Activated CD4-positive, alpha-beta memory T cell treated with anti-CD3 and anti-CD28 coated beads, Interleukin-2, amount 10 ng/mL, durations not matched to agents 7 days and 5 days (primary cell): ENCODE measurements around the gene RAPGEF3. TPM values are rescaled to one million over a fixed set of nuclear protein-coding genes. Genes with fewer than 3 reads are reported as not detected.
A peak's percentile ranks its signal among the peaks of the same experiment; 100 is the strongest.

Experiments
- CTCF ChIA-PET: fragments of 350-600 bp; sonication (Branson Sonifier 250); formaldehyde crosslinking; loops from one replicate; lab custom pipeline; 2021; ENCODE audit warnings: antibody characterized with exemption, inconsistent platforms; lab: Charles Lee
- POLR2A ChIA-PET: fragments of 350-600 bp; sonication (Branson Sonifier 250); formaldehyde crosslinking; loops from one replicate; lab custom pipeline; 2021; ENCODE audit warnings: antibody characterized with exemption; lab: Charles Lee
- DNase-seq: peaks from one replicate; pipeline ENCODE4 v3.0.0-alpha.2; 2020
- H3K27ac Mint-ChIP-seq: one replicate; pipeline ENCODE4 v1.8.0; 2021; ENCODE audit warnings: mild to moderate bottlenecking, mixed read lengths
- H3K27me3 Mint-ChIP-seq: one replicate; pipeline ENCODE4 v1.8.0; 2021; ENCODE audit warnings: mixed read lengths
- H3K36me3 Mint-ChIP-seq: one replicate; pipeline ENCODE4 v1.8.0; 2021; ENCODE audit warnings: low read depth, mixed read lengths
- H3K4me1 Mint-ChIP-seq: one replicate; pipeline ENCODE4 v1.8.0; 2021; ENCODE audit warnings: mixed read lengths
- H3K4me3 Mint-ChIP-seq: one replicate; pipeline ENCODE4 v1.8.0; 2021; ENCODE audit warnings: mild to moderate bottlenecking, mixed read lengths
- H3K9me3 Mint-ChIP-seq: one replicate; pipeline ENCODE4 v1.8.0; 2021; ENCODE audit warnings: mixed read lengths
- total RNA-seq, 2 experiments: library from RNA; stranded (reverse); gene quantifications; one replicate each; pipeline ENCODE4 v1.2.3, GENCODE V29; 2021

RAPGEF3 gene
- total RNA-seq, 2 experiments from 2014 or later = 1.4 to 1.6 TPM

DNA sequence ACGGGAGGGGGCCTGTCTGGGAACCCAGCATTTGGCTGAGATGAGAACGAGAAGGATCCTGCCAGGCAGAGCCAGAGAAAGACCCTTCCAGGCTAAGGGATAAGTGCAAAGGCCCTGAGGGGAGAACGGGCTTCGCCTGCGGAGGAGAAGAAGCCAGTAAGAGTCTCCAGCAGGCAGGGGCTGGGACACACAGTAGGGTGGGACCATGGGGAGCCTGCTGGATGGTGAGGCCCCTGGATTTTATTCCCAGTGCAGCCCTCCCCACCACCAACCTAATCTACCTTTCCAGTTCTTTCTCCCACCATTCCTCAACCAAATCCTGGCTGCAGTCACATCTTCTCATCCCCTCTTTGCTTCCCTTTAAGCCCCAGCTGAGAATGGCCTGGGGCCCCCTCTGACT, 12.6 kb downstream of the RAPGEF3 start:
- peaks cover 14% of the 10 kb centered on the region for H3K4me1 Mint-ChIP-seq

GRCh38 chr12:47745485-47746041, 13.1 kb downstream of the RAPGEF3 start:
- DNase-seq = no peak
- Mint-ChIP-seq H3K4me1 (peaks cover 14% of the 10 kb centered on the region), H3K4me3 (no peak overlapping the region), H3K27ac (no peak overlapping the region), H3K36me3 (no peaks in the 10 kb centered on the region), H3K9me3 (no peaks in the 10 kb centered on the region), H3K27me3 (peaks cover 19% of the 10 kb centered on the region)
- ChIA-PET POLR2A (interaction anchor here (1.3 to 6.6 kb wide), 3 partner anchors 10 to 529 kb away, joined by 3 to 48 read pairs (median 4); no protein-coding TSS in a partner anchor), CTCF (interaction anchor here (1.7 to 13.6 kb wide), 4 partner anchors 12 to 95 kb away, joined by 5 to 431 read pairs (median 214); partner anchors contain the start of genes RAPGEF3 and SLC48A1)

More for the DNA sequence above, 12.6 kb downstream of the RAPGEF3 start:
- POLR2A ChIA-PET = interaction anchor here (1.7 kb wide), 1 partner anchor 10 kb away, joined by 4 read pairs; no protein-coding TSS in a partner anchor
- H3K27ac Mint-ChIP-seq = no peak overlapping the region
- H3K9me3 Mint-ChIP-seq = no peaks in the 10 kb centered on the region
- DNase-seq = no peak
- no peaks in the 10 kb centered on the region for H3K36me3 Mint-ChIP-seq
- CTCF ChIA-PET = interaction anchor here (13.6 kb wide), 1 partner anchor 28 kb away, joined by 431 read pairs; the partner anchor contains the start of gene SLC48A1
- no peak overlapping the region for H3K4me3 Mint-ChIP-seq
- H3K27me3 Mint-ChIP-seq = peaks cover 19% of the 10 kb centered on the region

- Mint-ChIP-seq H3K4me3 (no peak overlapping the region), H3K9me3 (no peaks in the 10 kb centered on the region)
Measured at GRCh38 chr12:47744778-47745436, 13.8 kb downstream of the RAPGEF3 start.

DNA sequence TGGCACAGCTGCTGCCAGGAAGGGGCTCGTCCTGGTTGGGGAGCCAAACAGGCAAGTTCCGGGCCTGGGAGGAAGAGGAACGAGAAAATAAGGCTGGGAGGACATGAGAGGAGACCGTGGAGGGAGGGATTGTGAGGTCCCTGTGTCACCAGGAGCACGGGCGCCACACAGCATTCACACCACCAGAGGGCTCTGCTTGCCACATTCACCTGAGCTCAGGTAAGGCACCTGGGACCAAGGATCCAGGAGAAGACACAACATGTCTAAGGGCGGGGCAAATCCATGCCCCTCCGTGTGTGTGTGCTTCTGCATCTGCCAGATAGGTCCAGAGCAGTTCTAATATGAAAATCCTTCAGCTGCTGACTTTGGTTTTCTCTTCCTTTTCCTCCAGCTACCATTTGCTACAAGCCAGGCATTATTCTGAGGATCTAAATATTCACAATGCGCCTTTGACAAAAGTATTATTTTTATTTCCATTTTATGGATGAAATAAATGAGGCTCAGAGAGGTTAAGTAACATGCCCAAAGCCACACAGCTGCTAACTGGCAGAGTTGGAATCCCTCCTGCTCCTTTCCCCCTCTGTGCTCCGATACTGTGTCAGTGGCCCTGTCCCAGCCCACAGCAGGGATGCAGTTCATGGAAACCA, 14.6 kb downstream of the RAPGEF3 start:
- CTCF ChIA-PET = interaction anchor here (0.9 to 13.6 kb wide), 15 partner anchors 12 to 207 kb away, joined by 3 to 431 read pairs (median 22); partner anchors contain the start of genes RAPGEF3, RPAP3 and SLC48A1
- POLR2A ChIA-PET = interaction anchor here (0.8 to 6.6 kb wide), 7 partner anchors 12 to 528 kb away, joined by 3 to 48 read pairs (median 3); no protein-coding TSS in a partner anchor
- Mint-ChIP-seq H3K9me3 (no peaks in the 10 kb centered on the region), H3K4me3 (no peak overlapping the region), H3K4me1 (peaks cover 20% of the 10 kb centered on the region), H3K27ac (no peak overlapping the region), H3K36me3 (no peaks in the 10 kb centered on the region), H3K27me3 (peaks cover 17% of the 10 kb centered on the region)
- DNase-seq = peak; percentile 61

More at GRCh38 chr12:47744778-47745436, 13.8 kb downstream of the RAPGEF3 start:
- DNase-seq = no peak
- Mint-ChIP-seq H3K36me3 (no peaks in the 10 kb centered on the region), H3K27me3 (peaks cover 18% of the 10 kb centered on the region), H3K4me1 (peaks cover 17% of the 10 kb centered on the region), H3K27ac (no peak overlapping the region)
- CTCF ChIA-PET = interaction anchor here (0.9 to 13.6 kb wide), 12 partner anchors 13 to 205 kb away, joined by 4 to 431 read pairs (median 34); partner anchors contain the start of genes RAPGEF3, RPAP3 and SLC48A1
- POLR2A ChIA-PET = interaction anchor here (1.1 to 6.6 kb wide), 4 partner anchors 34 to 529 kb away, joined by 3 to 48 read pairs (median 5); no protein-coding TSS in a partner anchor

DNA sequence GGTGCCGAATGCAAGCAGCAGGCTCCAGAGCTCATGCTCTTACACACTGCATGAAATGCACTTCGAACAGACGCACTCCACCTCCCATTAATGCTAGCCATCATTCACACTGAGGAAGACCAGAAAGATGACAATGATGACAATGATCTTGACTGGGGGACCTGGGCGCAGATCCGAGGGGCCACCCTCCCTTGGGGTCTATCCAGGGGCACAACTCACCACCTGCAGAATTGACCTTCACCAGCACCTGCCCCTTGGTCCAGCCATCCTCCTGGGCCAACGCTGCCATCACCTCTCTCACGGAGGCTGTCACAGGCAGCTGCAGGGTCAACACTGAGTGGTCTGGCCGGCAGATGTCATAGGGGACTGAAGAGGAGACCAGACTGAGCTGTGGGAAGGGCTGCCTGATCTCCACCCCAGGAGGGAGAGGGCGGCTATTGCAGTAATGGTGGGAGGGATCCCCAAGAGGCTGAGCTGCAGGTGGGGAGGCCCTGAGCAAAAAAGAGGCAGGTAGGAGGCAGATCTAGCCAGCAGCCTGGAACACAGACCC, 15.3 kb downstream of the RAPGEF3 start:
- CTCF ChIA-PET = interaction anchor here (0.7 to 13.6 kb wide), 34 partner anchors 11 to 440 kb away, joined by 3 to 431 read pairs (median 6); partner anchors contain the start of genes CCDC184, ENDOU, RAPGEF3 and RPAP3
- POLR2A ChIA-PET = interaction anchor here (0.8 to 6.6 kb wide), 11 partner anchors 10 to 96 kb away, joined by 3 to 48 read pairs (median 6); no protein-coding TSS in a partner anchor
- Mint-ChIP-seq H3K4me3 (no peak overlapping the region), H3K27ac (no peak overlapping the region), H3K36me3 (no peaks in the 10 kb centered on the region), H3K4me1 (peaks cover 20% of the 10 kb centered on the region), H3K9me3 (no peaks in the 10 kb centered on the region), H3K27me3 (peaks cover 17% of the 10 kb centered on the region)
- DNase-seq = no peak

GRCh38 chr12:47742253-47742825, 16.3 kb downstream of the RAPGEF3 start:
- Mint-ChIP-seq H3K9me3 (no peaks in the 10 kb centered on the region), H3K36me3 (no peaks in the 10 kb centered on the region), H3K4me1 (peaks cover 20% of the 10 kb centered on the region), H3K4me3 (no peak overlapping the region), H3K27me3 (peaks cover 17% of the 10 kb centered on the region), H3K27ac (no peak overlapping the region)
- ChIA-PET POLR2A (interaction anchor here (0.8 to 6.6 kb wide), 15 partner anchors 9 to 163 kb away, joined by 3 to 48 read pairs (median 3); partner anchors contain the start of genes RPAP3 and VDR), CTCF (interaction anchor here (0.6 to 13.6 kb wide), 37 partner anchors 10 to 441 kb away, joined by 3 to 431 read pairs (median 4); partner anchors contain the start of genes CCDC184, ENDOU, RAPGEF3 and RPAP3)
- DNase-seq = peak; percentile 82

- ChIA-PET CTCF (interaction anchor here (0.6 to 13.6 kb wide), 24 partner anchors 9 to 877 kb away, joined by 3 to 431 read pairs (median 10); partner anchors contain the start of genes ENDOU, RAPGEF3, RPAP3 and SLC48A1), POLR2A (interaction anchor here (0.6 to 6.6 kb wide), 12 partner anchors 8 to 164 kb away, joined by 3 to 48 read pairs (median 4); partner anchors contain the start of gene VDR)
- peak; percentile 61 for DNase-seq
- Mint-ChIP-seq H3K4me1 (peaks cover 20% of the 10 kb centered on the region), H3K27me3 (peaks cover 15% of the 10 kb centered on the region), H3K9me3 (no peaks in the 10 kb centered on the region), H3K27ac (peak overlapping the region; percentile 9), H3K4me3 (no peak overlapping the region), H3K36me3 (no peaks in the 10 kb centered on the region)
Measured at GRCh38 chr12:47741340-47741703, 17.4 kb downstream of the RAPGEF3 start.

GRCh38 chr12:47740606-47741339, 17.9 kb downstream of the RAPGEF3 start:
- Mint-ChIP-seq H3K27ac (peak overlapping the region; percentile 9), H3K36me3 (no peaks in the 10 kb centered on the region), H3K9me3 (no peaks in the 10 kb centered on the region), H3K27me3 (peaks cover 13% of the 10 kb centered on the region), H3K4me3 (no peak overlapping the region), H3K4me1 (peaks cover 20% of the 10 kb centered on the region)
- DNase-seq = no peak
- ChIA-PET POLR2A (interaction anchor here (0.9 to 6.6 kb wide), 6 partner anchors 8 to 164 kb away, joined by 3 to 48 read pairs (median 4); partner anchors contain the start of gene VDR), CTCF (interaction anchor here (1.0 to 13.6 kb wide), 15 partner anchors 9 to 423 kb away, joined by 3 to 431 read pairs (median 18); partner anchors contain the start of genes ENDOU, RAPGEF3, RPAP3 and SLC48A1)

DNA sequence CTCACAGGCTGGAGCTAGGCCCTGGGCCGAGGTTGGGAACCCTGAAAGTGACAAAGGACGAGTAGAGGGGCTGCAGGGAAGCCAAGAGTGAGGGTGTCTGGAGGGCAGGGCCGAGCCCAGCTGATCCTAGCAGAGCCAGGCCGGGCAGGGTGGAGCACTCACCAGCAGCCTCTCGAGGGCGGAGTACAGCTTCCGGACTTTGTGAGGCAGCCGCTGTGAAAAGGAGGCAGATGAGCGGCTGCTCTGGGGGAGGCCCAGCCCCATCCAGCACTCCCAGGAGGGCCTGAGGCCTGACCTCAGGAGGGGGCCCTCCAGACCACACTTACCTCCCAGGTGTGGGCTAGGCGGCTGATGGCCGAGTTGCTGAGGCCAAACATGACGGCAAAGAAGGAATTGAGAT, 18.7 kb downstream of the RAPGEF3 start:
- Mint-ChIP-seq H3K4me1 (peaks cover 20% of the 10 kb centered on the region), H3K27ac (peak overlapping the region; percentile 3), H3K27me3 (peaks cover 9% of the 10 kb centered on the region), H3K36me3 (no peaks in the 10 kb centered on the region), H3K9me3 (no peaks in the 10 kb centered on the region), H3K4me3 (peak overlapping the region; percentile 58)
- DNase-seq = no peak
- CTCF ChIA-PET = interaction anchor here (0.7 to 13.6 kb wide), 5 partner anchors 17 to 100 kb away, joined by 3 to 431 read pairs (median 188); partner anchors contain the start of genes RAPGEF3 and SLC48A1
- POLR2A ChIA-PET = interaction anchor here (6.6 kb wide), 1 partner anchor 100 kb away, joined by 48 read pairs; no protein-coding TSS in a partner anchor

GRCh38 chr12:47739297-47739696, 19.4 kb downstream of the RAPGEF3 start:
- ChIA-PET POLR2A (interaction anchor here (6.6 kb wide), 1 partner anchor 100 kb away, joined by 48 read pairs; no protein-coding TSS in a partner anchor), CTCF (interaction anchor here (0.7 to 13.6 kb wide), 4 partner anchors 17 to 101 kb away, joined by 3 to 431 read pairs (median 214); partner anchors contain the start of genes RAPGEF3 and SLC48A1)
- Mint-ChIP-seq H3K9me3 (no peaks in the 10 kb centered on the region), H3K4me1 (peaks cover 20% of the 10 kb centered on the region), H3K27me3 (peaks cover 3% of the 10 kb centered on the region), H3K36me3 (no peaks in the 10 kb centered on the region), H3K4me3 (no peak overlapping the region), H3K27ac (no peak overlapping the region)
- DNase-seq = no peak
